CD4-positive, alpha-beta T cell (primary cell): ENCODE results near the gene FASLG. TPM values are rescaled to one million over a fixed set of nuclear protein-coding genes. Genes with fewer than 3 reads are reported as not detected.

Source experiments
- ATAC-seq: fragments of 200-7000 bp; cut with Tn5 transposase; one replicate; pipeline ENCODE4 v1.10.0; 2022; ENCODE audit warnings: mild to moderate bottlenecking; ENCODE audit not compliant: poor library complexity
- CTCF ChIA-PET: fragments of 350-600 bp; sonication (Branson Sonifier 250); formaldehyde crosslinking; loops from one replicate; lab custom pipeline; 2021; ENCODE audit warnings: antibody characterized with exemption, inconsistent platforms; lab: Charles Lee
- POLR2A ChIA-PET: fragments of 350-600 bp; sonication (Branson Sonifier 250); formaldehyde crosslinking; loops from one replicate; lab custom pipeline; 2021; ENCODE audit warnings: antibody characterized with exemption, inconsistent platforms; lab: Charles Lee
- DNase-seq, 14 experiments: peaks; one replicate each; pipeline ENCODE4 v3.0.0-alpha.2; 2013 to 2020; ENCODE audit warnings: mixed read lengths in 2 of 14
- H3K27ac ChIP-seq, 2 donors: one replicate each; pipeline versions ENCODE4 v1.5.1 to v1.7.0; 2013; ENCODE audit warnings: low read length in 2 of 2, low read depth in 1 of 2, mild to moderate bottlenecking in 1 of 2
- H3K27me3 ChIP-seq, 2 experiments: 1 replicate in 1 of 2; 2 replicates in 1 of 2; pipeline versions ENCODE4 v1.6.1 to v1.7.0; 2013; ENCODE audit warnings: low read length in 2 of 2, control low read depth in 1 of 2, mild to moderate bottlenecking in 1 of 2, moderate library complexity in 1 of 2; ENCODE audit not compliant: insufficient read depth in 2 of 2, control insufficient read depth in 1 of 2
- H3K36me3 ChIP-seq: one replicate; pipeline ENCODE4 v1.6.1; 2013; ENCODE audit warnings: low read length, control low read depth; ENCODE audit not compliant: insufficient read depth
- H3K4me1 ChIP-seq: one replicate; pipeline ENCODE4 v1.6.1; 2013; ENCODE audit warnings: low read length, control low read depth; ENCODE audit not compliant: insufficient read depth
- H3K4me3 ChIP-seq: one replicate; pipeline ENCODE4 v1.5.1; 2013; ENCODE audit warnings: mild to moderate bottlenecking, low read length, moderate library complexity
- H3K9me3 ChIP-seq, 2 experiments: 1 replicate in 1 of 2; 2 replicates in 1 of 2; pipeline versions ENCODE4 v1.6.1 to v1.7.0; 2013; ENCODE audit warnings: low read length in 2 of 2, mild to moderate bottlenecking in 2 of 2, control low read depth in 1 of 2, moderate library complexity in 1 of 2; ENCODE audit not compliant: control insufficient read depth in 1 of 2, insufficient read depth in 1 of 2
- H3K27ac Mint-ChIP-seq: one replicate; pipeline ENCODE4 v1.8.0; 2020; ENCODE audit warnings: mixed read lengths
- H3K27me3 Mint-ChIP-seq: one replicate; pipeline ENCODE4 v1.8.0; 2021; ENCODE audit warnings: mixed read lengths
- H3K36me3 Mint-ChIP-seq: one replicate; pipeline ENCODE4 v1.8.0; 2021; ENCODE audit warnings: low read depth, mixed read lengths
- H3K4me1 Mint-ChIP-seq: one replicate; pipeline ENCODE4 v1.8.0; 2021; ENCODE audit warnings: low read depth, mixed read lengths
- H3K4me3 Mint-ChIP-seq: one replicate; pipeline ENCODE4 v1.8.0; 2020; ENCODE audit warnings: mild to moderate bottlenecking, mixed read lengths
- H3K9me3 Mint-ChIP-seq: one replicate; pipeline ENCODE4 v1.8.0; 2020; ENCODE audit warnings: mixed read lengths
- CTCF ChIP-seq: fragments of 200-600 bp; IDR thresholded peaks from one replicate; pipeline ENCODE4 v1.8.0; 2022; ENCODE audit warnings: antibody characterized with exemption, mild to moderate bottlenecking
- intact Hi-C, 2 experiments: fragments of 100-400 bp; cut with DNase I in 1 of 2; cut with micrococcal nuclease in 1 of 2; formaldehyde crosslinking; loops; one replicate each; pipeline versions ENCODE4 v1.15.1 to v1.9.0; 2023 to 2025; cut with DNase I, micrococcal nuclease
- total RNA-seq, 174 experiments: library from RNA in 2 of 174; stranded (reverse) in 2 of 174; gene quantifications; one replicate each; pipeline ENCODE4 v1.2.3 and lab custom pipeline; 2021 to 2026

Gene FASLG
- total RNA-seq, 2 experiments from 2014 or later, result 0.11 to 0.80 TPM

GRCh38 chr1:172674831-172675613 is 16.1 kb downstream of the FASLG start:
- Histone ChIP-seq H3K4me3 (no peak overlapping the region), H3K9me3 (no peaks in the 10 kb centered on the region), H3K27me3 (no peaks in the 10 kb centered on the region), H3K27ac (peak overlapping the region in 1 of 2 donors; percentile 16), H3K36me3 (no peaks in the 10 kb centered on the region), H3K4me1 (peaks cover 42% of the 10 kb centered on the region)
- Mint-ChIP-seq H3K9me3 (no peaks in the 10 kb centered on the region), H3K4me1 (peaks cover 77% of the 10 kb centered on the region), H3K4me3 (peak overlapping the region; percentile 14), H3K27me3 (no peaks in the 10 kb centered on the region), H3K36me3 (no peaks in the 10 kb centered on the region), H3K27ac (peak overlapping the region; percentile 28)
- DNase-seq (peak in 3 of 14 experiments; percentile 29 to 71 (median 32)), ATAC-seq (peak; percentile 35)
- TF ChIP-seq CTCF, result no peak
- intact Hi-C loops, result loop anchor here in 1 of 2 experiments (1.0 kb wide), 1 partner anchor 36 kb away; no protein-coding TSS in a partner anchor
- ChIA-PET POLR2A (interaction anchor here (1.0 to 1.6 kb wide), 5 partner anchors 9 to 40 kb away, joined by 3 to 5 read pairs (median 4); no protein-coding TSS in a partner anchor), CTCF (interaction anchor here (1.4 kb wide), 1 partner anchor 45 kb away, joined by 5 read pairs; no protein-coding TSS in a partner anchor)

- Histone ChIP-seq H3K4me1 (peaks cover 33% of the 10 kb centered on the region), H3K27me3 (no peaks in the 10 kb centered on the region), H3K27ac (no peak overlapping the region), H3K36me3 (no peaks in the 10 kb centered on the region), H3K9me3 (no peaks in the 10 kb centered on the region), H3K4me3 (no peak overlapping the region)
- peaks cover 56% of the 10 kb centered on the region for H3K4me1 Mint-ChIP-seq
- ChIA-PET CTCF (interaction anchor here (0.7 to 1.8 kb wide), 2 partner anchors 13 to 14 kb away, joined by 3 to 5 read pairs; no protein-coding TSS in a partner anchor), POLR2A (interaction anchor here (1.9 kb wide), 1 partner anchor 29 kb away, joined by 7 read pairs; no protein-coding TSS in a partner anchor)
- H3K9me3 Mint-ChIP-seq, result no peaks in the 10 kb centered on the region
- no peak for TF ChIP-seq CTCF
- H3K4me3 Mint-ChIP-seq, result no peak overlapping the region
- DNase-seq, result peak in 3 of 14 experiments; percentile 25 to 28 (median 27)
- no peaks in the 10 kb centered on the region for H3K27me3 Mint-ChIP-seq
- intact Hi-C loops, result no loop called here
- ATAC-seq, result no peak
- no peak overlapping the region for H3K27ac Mint-ChIP-seq
- no peaks in the 10 kb centered on the region for H3K36me3 Mint-ChIP-seq
Measured at GRCh38 chr1:172679000-172679772, 20.3 kb downstream of the FASLG start.

- Mint-ChIP-seq H3K9me3 (no peaks in the 10 kb centered on the region), H3K36me3 (no peaks in the 10 kb centered on the region), H3K4me1 (peaks cover 48% of the 10 kb centered on the region), H3K27me3 (no peaks in the 10 kb centered on the region), H3K27ac (no peak overlapping the region), H3K4me3 (no peak overlapping the region)
- H3K9me3 ChIP-seq, result no peaks in the 10 kb centered on the region
- intact Hi-C loops, result no loop called here
- H3K27me3 ChIP-seq, result no peaks in the 10 kb centered on the region
- no peaks in the 10 kb centered on the region for H3K36me3 ChIP-seq
- no peak for DNase-seq
- H3K27ac ChIP-seq, result no peak overlapping the region
- ChIA-PET CTCF (interaction anchor here (1.0 to 1.8 kb wide), 2 partner anchors 10 to 13 kb away, joined by 3 to 5 read pairs; no protein-coding TSS in a partner anchor), POLR2A (interaction anchor here (1.9 kb wide), 1 partner anchor 28 kb away, joined by 7 read pairs; no protein-coding TSS in a partner anchor)
- H3K4me3 ChIP-seq, result no peak overlapping the region
- TF ChIP-seq CTCF, result no peak
- H3K4me1 ChIP-seq, result peaks cover 24% of the 10 kb centered on the region
- ATAC-seq, result no peak
Measured at GRCh38 chr1:172680244-172680643, 21.3 kb downstream of the FASLG start.
